GM10266 (cell line): ENCODE results near the gene ANKK1.

Experiments used
- DNase-seq: peaks from one replicate; pipeline ENCODE4 v3.0.0; 2012; ENCODE audit errors: extremely low spot score
- TF ChIP-seq, protein P1 (sequence below): IDR thresholded peaks from 2 replicates; pipeline ENCODE4 v1.5.1; 2012; ENCODE audit warnings: mild to moderate bottlenecking, low read depth; ENCODE audit not compliant: control insufficient read depth, insufficient read depth; ENCODE audit errors: missing control alignments

Gene ANKK1

DNA sequence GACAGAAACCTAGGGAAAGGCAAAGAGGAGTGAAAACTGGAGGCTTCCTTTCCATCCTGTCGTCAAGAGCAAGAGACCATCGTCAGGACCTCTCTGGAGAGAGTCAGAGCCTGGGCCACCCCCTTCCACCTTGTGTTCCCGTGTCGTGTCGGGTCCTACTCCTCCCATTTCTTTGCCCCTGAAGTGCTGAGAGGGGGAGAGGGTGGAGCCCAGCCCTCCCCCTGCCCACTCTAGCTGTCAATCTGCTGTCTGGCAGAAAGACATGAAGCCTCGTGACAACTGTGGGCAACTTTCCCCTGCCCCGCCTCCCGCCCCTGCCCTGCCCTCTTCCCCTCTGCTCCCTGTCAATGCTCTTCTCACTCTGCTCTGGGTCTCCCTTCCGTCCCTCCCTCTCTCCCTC lies 20.6 kb downstream of the ANKK1 start:
- DNase-seq = no peak
- TF ChIP-seq, protein P1, sequence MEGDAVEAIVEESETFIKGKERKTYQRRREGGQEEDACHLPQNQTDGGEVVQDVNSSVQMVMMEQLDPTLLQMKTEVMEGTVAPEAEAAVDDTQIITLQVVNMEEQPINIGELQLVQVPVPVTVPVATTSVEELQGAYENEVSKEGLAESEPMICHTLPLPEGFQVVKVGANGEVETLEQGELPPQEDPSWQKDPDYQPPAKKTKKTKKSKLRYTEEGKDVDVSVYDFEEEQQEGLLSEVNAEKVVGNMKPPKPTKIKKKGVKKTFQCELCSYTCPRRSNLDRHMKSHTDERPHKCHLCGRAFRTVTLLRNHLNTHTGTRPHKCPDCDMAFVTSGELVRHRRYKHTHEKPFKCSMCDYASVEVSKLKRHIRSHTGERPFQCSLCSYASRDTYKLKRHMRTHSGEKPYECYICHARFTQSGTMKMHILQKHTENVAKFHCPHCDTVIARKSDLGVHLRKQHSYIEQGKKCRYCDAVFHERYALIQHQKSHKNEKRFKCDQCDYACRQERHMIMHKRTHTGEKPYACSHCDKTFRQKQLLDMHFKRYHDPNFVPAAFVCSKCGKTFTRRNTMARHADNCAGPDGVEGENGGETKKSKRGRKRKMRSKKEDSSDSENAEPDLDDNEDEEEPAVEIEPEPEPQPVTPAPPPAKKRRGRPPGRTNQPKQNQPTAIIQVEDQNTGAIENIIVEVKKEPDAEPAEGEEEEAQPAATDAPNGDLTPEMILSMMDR = no peak

DNA sequence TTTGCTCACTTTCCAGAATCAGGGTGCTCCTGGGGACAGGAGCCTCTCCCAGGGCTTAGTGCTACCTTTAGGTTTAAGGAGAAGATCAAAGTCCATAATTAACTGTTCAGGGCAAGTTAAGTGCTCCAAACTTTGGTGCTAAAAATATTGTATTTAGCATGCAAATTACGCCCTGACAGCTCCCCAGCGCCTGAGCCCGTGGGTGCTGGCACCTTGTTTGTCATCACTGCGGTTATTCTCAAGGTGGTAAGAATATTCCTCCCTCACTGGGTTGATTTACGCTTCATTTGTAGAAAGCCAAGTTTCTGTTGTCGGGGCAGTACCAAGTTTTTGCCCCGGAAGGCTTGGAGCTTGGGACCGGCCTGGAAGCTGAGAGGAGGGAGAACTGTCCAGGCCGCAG lies 21.3 kb downstream of the ANKK1 start:
- TF ChIP-seq, protein P1 = no peak
- no peak for DNase-seq

DNA sequence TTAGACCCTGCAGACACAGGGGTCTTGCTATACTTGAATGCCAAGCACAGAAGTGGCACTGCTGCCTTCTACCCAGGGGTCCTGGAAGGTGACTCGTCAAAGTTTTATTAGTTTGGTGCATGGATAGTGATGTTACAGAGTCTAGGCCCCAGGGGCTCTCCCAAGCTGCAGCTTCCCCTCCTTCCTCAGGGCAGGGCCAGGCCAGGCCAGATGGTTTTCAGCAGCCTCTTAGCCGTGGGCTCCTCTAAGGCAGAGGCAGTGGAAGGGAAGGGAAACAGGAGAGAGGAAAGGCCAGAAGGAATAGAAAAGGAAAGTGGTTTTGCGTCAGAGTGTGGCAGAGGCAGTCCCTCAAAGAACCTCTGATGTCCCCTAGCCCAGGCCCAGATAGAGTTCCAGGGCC lies 21.9 kb downstream of the ANKK1 start:
- no peak for DNase-seq
- TF ChIP-seq, protein P1 = no peak

DNA sequence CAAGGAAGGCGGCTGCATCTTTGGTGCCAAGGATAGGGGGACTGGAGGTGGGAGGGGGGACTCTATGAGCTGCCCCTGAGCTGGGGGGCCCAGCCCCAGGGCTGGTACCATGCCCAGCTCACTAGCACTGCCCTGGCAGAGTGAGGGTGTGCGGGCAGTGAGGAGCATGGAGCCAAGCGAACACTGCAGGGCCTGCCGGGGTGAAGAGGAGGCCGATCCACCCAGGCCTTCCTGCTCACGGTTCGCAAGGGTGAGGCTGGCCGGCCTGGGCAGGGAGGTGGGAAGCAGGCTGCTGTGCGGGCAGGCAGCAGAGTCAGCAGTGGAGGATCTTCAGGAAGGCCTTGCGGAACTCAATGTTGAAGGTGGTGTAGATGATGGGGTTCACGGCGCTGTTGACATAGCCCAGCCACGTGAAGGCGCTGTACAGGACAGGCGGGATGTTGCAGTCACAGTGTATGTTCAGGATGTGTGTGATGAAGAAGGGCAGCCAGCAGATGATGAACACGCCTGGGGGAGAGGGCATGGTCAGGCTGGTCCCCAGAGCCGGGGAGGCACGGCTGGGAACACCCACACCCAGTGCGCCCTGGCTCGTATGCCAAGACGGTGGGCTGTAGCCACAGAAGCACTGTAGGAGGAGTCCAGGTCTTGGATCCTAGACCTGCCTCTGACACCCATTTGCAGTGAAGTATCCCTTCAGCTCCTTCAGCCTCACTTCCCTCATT lies 23.0 kb downstream of the ANKK1 start:
- DNase-seq = no peak
- TF ChIP-seq, protein P1 = no peak

DNA sequence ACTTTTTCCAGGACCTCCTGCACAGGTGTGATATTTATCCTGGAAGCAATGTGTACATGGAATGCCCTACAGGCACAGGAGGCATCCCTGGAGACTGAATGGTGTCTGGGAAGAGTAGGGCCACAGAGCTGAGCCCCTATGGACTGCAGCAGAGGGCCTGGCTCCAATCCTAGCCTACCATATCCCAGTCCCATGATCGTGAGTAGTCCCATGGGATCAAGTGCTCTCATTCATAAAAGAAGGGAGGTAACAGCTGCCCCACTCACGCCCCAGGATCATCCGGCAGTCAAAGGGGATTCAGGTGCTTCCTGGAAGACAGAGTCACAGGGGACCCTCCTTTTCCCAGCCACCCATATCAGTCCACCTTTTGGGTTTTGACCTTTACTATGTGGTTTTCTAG lies 24.0 kb downstream of the ANKK1 start:
- no peak for DNase-seq
- TF ChIP-seq, protein P1 = no peak

DNA sequence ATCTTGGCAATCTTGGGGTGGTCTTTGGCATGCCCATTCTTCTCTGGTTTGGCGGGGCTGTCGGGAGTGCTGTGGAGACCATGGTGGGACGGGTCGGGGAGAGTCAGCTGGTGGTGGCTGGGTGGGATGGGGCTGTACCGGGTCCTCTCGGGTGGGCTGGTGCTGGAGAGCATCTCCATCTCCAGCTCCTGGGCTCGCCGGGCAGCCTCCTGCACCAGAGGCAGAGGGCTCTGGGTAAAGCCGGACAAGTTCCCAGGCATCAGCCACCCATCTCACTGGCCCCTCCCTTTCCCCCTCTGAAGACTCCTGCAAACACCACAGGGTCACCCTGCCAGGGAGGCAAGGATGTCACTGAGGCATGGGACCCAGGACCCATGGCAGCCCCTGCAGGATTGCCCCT lies 25.1 kb downstream of the ANKK1 start:
- TF ChIP-seq, protein P1 = no peak
- DNase-seq = no peak

DNA sequence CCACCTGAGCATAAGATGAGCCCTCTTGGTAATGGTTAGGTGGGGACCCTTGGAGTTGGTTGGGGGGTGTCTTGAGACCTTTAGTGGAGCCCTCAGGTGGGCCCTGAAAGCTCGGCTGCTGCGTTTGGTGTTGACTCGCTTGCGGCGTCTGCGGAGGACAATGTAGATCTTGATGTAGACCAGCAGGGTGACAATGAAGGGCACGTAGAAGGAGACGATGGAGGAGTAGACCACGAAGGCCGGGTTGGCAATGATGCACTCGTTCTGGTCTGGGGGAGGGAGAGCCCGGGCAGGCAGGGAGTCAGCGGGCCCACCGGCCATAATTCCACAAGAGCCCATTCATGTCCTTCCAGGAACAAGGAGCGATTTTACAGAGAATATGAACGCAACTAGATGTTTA lies 27.8 kb downstream of the ANKK1 start:
- TF ChIP-seq, protein P1 = no peak
- no peak for DNase-seq
